NCI-H1048 (cell line): ENCODE measurements around the gene SPATA31D4.

Experiments used
- DNase-seq: peaks from one replicate; lab custom pipeline; 2025; lab: John Stamatoyannopoulos, UW

The SPATA31D4 gene

GRCh38 chr9:81964218-81965171 is 36.3 kb downstream of the SPATA31D4 start:
- DNase-seq: no peak

- no peak for DNase-seq
These were observed 39.8 kb downstream of the SPATA31D4 start for GRCh38 chr9:81968026-81968425.

- DNase-seq: no peak
These were observed 41.7 kb downstream of the SPATA31D4 start for GRCh38 chr9:81969971-81970370.

- no peak for DNase-seq
These were observed 43.5 kb downstream of the SPATA31D4 start for GRCh38 chr9:81971727-81972126.

GRCh38 chr9:81974764-81975163 is 46.5 kb downstream of the SPATA31D4 start:
- DNase-seq: no peak

- DNase-seq: no peak
These were observed 48.1 kb downstream of the SPATA31D4 start for GRCh38 chr9:81976351-81976750.

- DNase-seq: no peak
These were observed 51.0 kb downstream of the SPATA31D4 start for GRCh38 chr9:81979196-81979595.

- no peak for DNase-seq
These were observed 52.3 kb downstream of the SPATA31D4 start for GRCh38 chr9:81980568-81980967.

- no peak for DNase-seq
These were observed 53.7 kb downstream of the SPATA31D4 start for GRCh38 chr9:81981883-81982282.
